HEK293T (cell line): ENCODE measurements around the gene CDCA5.

ENCODE experiments used
- CTCF ChIA-PET: fragments of 350-600 bp; formaldehyde crosslinking; extraction: SDS; loops from one replicate; lab custom pipeline; 2021; ENCODE audit warnings: antibody characterized with exemption, inconsistent platforms; lab: Yijun Ruan, JAX
- POLR2A ChIA-PET: fragments of 350-600 bp; formaldehyde crosslinking; extraction: SDS; loops from one replicate; lab custom pipeline; 2020; ENCODE audit warnings: antibody characterized with exemption, inconsistent platforms; lab: Yijun Ruan, JAX
- DNase-seq: peaks from one replicate; pipeline ENCODE4 v3.0.0; 2012; ENCODE audit warnings: mixed read lengths; ENCODE audit errors: extremely low spot score
- ARNT ChIP-seq: fragments of 450-650 bp; IDR thresholded peaks from 2 replicates; pipeline ENCODE4 v1.6.1; 2017; ENCODE audit warnings: mild to moderate bottlenecking
- BHLHE40 ChIP-seq: fragments of 450-650 bp; IDR thresholded peaks from 2 replicates; pipeline ENCODE4 v1.6.1; 2016; ENCODE audit warnings: mild to moderate bottlenecking, moderate library complexity, borderline replicate concordance
- CTBP1 ChIP-seq: fragments of 450-650 bp; IDR thresholded peaks from 2 replicates; pipeline ENCODE4 v1.6.1; 2016; ENCODE audit warnings: borderline replicate concordance
- ELF4 ChIP-seq: fragments of 450-650 bp; IDR thresholded peaks from 2 replicates; pipeline ENCODE4 v1.6.1; 2017; ENCODE audit warnings: antibody characterized with exemption
- FOXA1 ChIP-seq: fragments of 450-650 bp; IDR thresholded peaks from 2 replicates; pipeline ENCODE4 v1.6.1; 2016; ENCODE audit warnings: mild to moderate bottlenecking
- FOXK2 ChIP-seq: fragments of 450-650 bp; IDR thresholded peaks from 2 replicates; pipeline ENCODE4 v1.6.1; 2016; ENCODE audit warnings: mild to moderate bottlenecking
- FOXM1 ChIP-seq: fragments of 450-650 bp; IDR thresholded peaks from 2 replicates; pipeline ENCODE4 v1.6.1; 2017; ENCODE audit warnings: mild to moderate bottlenecking, borderline replicate concordance
- HDGF ChIP-seq: fragments of 450-650 bp; IDR thresholded peaks from 2 replicates; pipeline ENCODE4 v1.6.1; 2017; ENCODE audit warnings: antibody characterized with exemption, borderline replicate concordance
- L3MBTL2 ChIP-seq: fragments of 450-650 bp; conservative IDR thresholded peaks from 2 replicates; pipeline ENCODE4 v1.6.1; 2016; ENCODE audit warnings: mild to moderate bottlenecking
- LEF1 ChIP-seq: fragments of 450-650 bp; IDR thresholded peaks from 2 replicates; pipeline ENCODE4 v1.6.1; 2017; ENCODE audit warnings: mild to moderate bottlenecking, borderline replicate concordance
- NFRKB ChIP-seq: fragments of 450-650 bp; IDR thresholded peaks from 2 replicates; pipeline ENCODE4 v1.6.1; 2016; ENCODE audit warnings: mild to moderate bottlenecking, moderate library complexity
- PKNOX1 ChIP-seq: fragments of 450-650 bp; IDR thresholded peaks from 2 replicates; pipeline ENCODE4 v1.6.1; 2016
- SP1 ChIP-seq: fragments of 450-650 bp; IDR thresholded peaks from 2 replicates; pipeline ENCODE4 v1.6.1; 2017
- SUZ12 ChIP-seq: fragments of 450-650 bp; IDR thresholded peaks from 2 replicates; pipeline ENCODE4 v1.6.1; 2016; ENCODE audit warnings: mild to moderate bottlenecking
- TARDBP ChIP-seq: fragments of 450-650 bp; IDR thresholded peaks from 2 replicates; pipeline ENCODE4 v1.6.1; 2016
- ZNF384 ChIP-seq: fragments of 450-650 bp; IDR thresholded peaks from 2 replicates; pipeline ENCODE4 v1.6.1; 2016

CDCA5 gene

GRCh38 chr11:65115361-65116082 lies 31.7 kb upstream of the CDCA5 start:
- no peak for TF ChIP-seq FOXK2
- TF ChIP-seq TARDBP, result no peak
- no peak for TF ChIP-seq BHLHE40
- no peak for TF ChIP-seq ARNT
- TF ChIP-seq LEF1, result no peak
- 0 out of 2 replicates have a peak, but pooled peaks have one; percentile 18 for TF ChIP-seq ELF4
- TF ChIP-seq HDGF, result 0 out of 2 replicates have a peak, but pooled peaks have one; percentile 16
- TF ChIP-seq SP1, result no peak
- TF ChIP-seq CTBP1, result no peak
- no peak for TF ChIP-seq NFRKB
- TF ChIP-seq PKNOX1, result no peak
- ChIA-PET CTCF (no interaction called here), POLR2A (interaction anchor here (1.0 to 2.3 kb wide), 2 partner anchors 13 to 32 kb away, joined by 3 to 6 read pairs; no protein-coding TSS in a partner anchor)
- DNase-seq, result no peak

- DNase-seq, result no peak
- POLR2A ChIA-PET, result no interaction called here
- TF ChIP-seq L3MBTL2, result no peak
- no peak for TF ChIP-seq FOXA1
- no peak for TF ChIP-seq ZNF384
- TF ChIP-seq NFRKB, result no peak
- TF ChIP-seq ARNT, result no peak
- TF ChIP-seq LEF1, result no peak
- no peak for TF ChIP-seq PKNOX1
- no peak for TF ChIP-seq FOXM1
- TF ChIP-seq SP1, result no peak
- no peak for TF ChIP-seq HDGF
- no peak for TF ChIP-seq TARDBP
- TF ChIP-seq SUZ12, result no peak
- TF ChIP-seq CTBP1, result no peak
- TF ChIP-seq ELF4, result no peak
- TF ChIP-seq FOXK2, result no peak
- no peak for TF ChIP-seq BHLHE40
- CTCF ChIA-PET, result no interaction called here
Observed at GRCh38 chr11:65114538-65115171, 30.8 kb upstream of the CDCA5 start.

GRCh38 chr11:65113839-65114238 lies 30.0 kb upstream of the CDCA5 start:
- ChIA-PET POLR2A (interaction anchor here (1.3 to 4.2 kb wide), 2 partner anchors 8 to 22 kb away, joined by 6 to 35 read pairs; partner anchors contain the start of genes FAU, MRPL49 and SYVN1), CTCF (interaction anchor here (1.4 to 2.0 kb wide), 3 partner anchors 50 to 249 kb away, joined by 3 to 5 read pairs (median 4); partner anchors contain the start of gene CAPN1)
- TF ChIP-seq FOXA1, result no peak
- no peak for TF ChIP-seq HDGF
- TF ChIP-seq BHLHE40, result no peak
- TF ChIP-seq SUZ12, result no peak
- no peak for TF ChIP-seq LEF1
- TF ChIP-seq FOXK2, result no peak
- no peak for TF ChIP-seq TARDBP
- TF ChIP-seq SP1, result no peak
- TF ChIP-seq ELF4, result no peak
- TF ChIP-seq FOXM1, result no peak
- no peak for TF ChIP-seq ZNF384
- TF ChIP-seq CTBP1, result no peak
- no peak for TF ChIP-seq ARNT
- TF ChIP-seq NFRKB, result no peak
- no peak for TF ChIP-seq PKNOX1
- no peak for TF ChIP-seq L3MBTL2
- DNase-seq, result no peak

- CTCF ChIA-PET, result interaction anchor here (0.7 to 3.5 kb wide), 8 partner anchors 11 to 248 kb away, joined by 3 to 20 read pairs (median 5); partner anchors contain the start of genes ARL2 and CAPN1
Observed at GRCh38 chr11:65113361-65113756, 29.5 kb upstream of the CDCA5 start.

GRCh38 chr11:65112546-65113360 lies 28.9 kb upstream of the CDCA5 start:
- CTCF ChIA-PET, result interaction anchor here (0.6 to 3.5 kb wide), 10 partner anchors 11 to 387 kb away, joined by 3 to 20 read pairs (median 5); partner anchors contain the start of genes ARL2 and CAPN1
- DNase-seq, result peak; percentile 64
- POLR2A ChIA-PET, result interaction anchor here (0.9 to 4.2 kb wide), 15 partner anchors 9 to 1176 kb away, joined by 3 to 35 read pairs (median 6); partner anchors contain the start of genes ARL2, CAPN1, CDCA5 and FAU
- TF ChIP-seq TARDBP (peak; percentile 97), FOXK2 (no peak)

More at GRCh38 chr11:65113361-65113756, 29.5 kb upstream of the CDCA5 start:
- TF ChIP-seq SP1 (no peak), HDGF (no peak), LEF1 (no peak), ELF4 (no peak), TARDBP (no peak)
- POLR2A ChIA-PET, result interaction anchor here (1.3 to 4.2 kb wide), 3 partner anchors 9 to 149 kb away, joined by 5 to 35 read pairs (median 6); partner anchors contain the start of genes FAU, MRPL49, POLA2 and SYVN1
- no peak for DNase-seq
